GM21737 (cell line): ENCODE data around the gene UGT1A8.
"Not testable (repeated sequence)": the region's sequence is repeated elsewhere in the genome, so short reads cannot be mapped to it uniquely, and the experiment has no call there.

Experiments used
- ATAC-seq: cut with Tn5 transposase; IDR thresholded peaks from one replicate; pipeline ENCODE4 v1.9.1; 2021; ENCODE audit warnings: mild to moderate bottlenecking, moderate library complexity; ENCODE audit not compliant: unreplicated experiment

UGT1A8 gene

GRCh38 chr2:233712611-233713261 lies 95.3 kb downstream of the UGT1A8 start, which contains the start of gene UGT1A5:
UGT1A5 (plus strand) TSS chr2:233712907; CDS start chr2:233712992, 85 bp downstream.
- ATAC-seq, result no peak

- no peak for ATAC-seq
Observed at GRCh38 chr2:233713262-233713615, 95.8 kb downstream of the UGT1A8 start.

- ATAC-seq, result no peak
Observed at GRCh38 chr2:233714121-233714520, 96.7 kb downstream of the UGT1A8 start.

GRCh38 chr2:233718552-233718951 lies 101.1 kb downstream of the UGT1A8 start, which contains the start of gene UGT1A4:
UGT1A4 (plus strand) TSS chr2:233718736; CDS start chr2:233718821, 85 bp downstream.
- ATAC-seq, result no peak

- no peak for ATAC-seq
Observed at GRCh38 chr2:233728723-233729301, 111.4 kb downstream of the UGT1A8 start, which contains the start of gene UGT1A3. UGT1A3 (plus strand) TSS chr2:233729042; CDS start chr2:233729127, 85 bp downstream.

GRCh38 chr2:233736868-233737653 lies 119.6 kb downstream of the UGT1A8 start:
- ATAC-seq, result not testable (repeated sequence)

- no peak for ATAC-seq
Observed at GRCh38 chr2:233740870-233741269, 123.4 kb downstream of the UGT1A8 start.

- no peak for ATAC-seq
Observed at GRCh38 chr2:233743464-233744259, 126.2 kb downstream of the UGT1A8 start.

GRCh38 chr2:233745073-233745755 lies 127.8 kb downstream of the UGT1A8 start:
- ATAC-seq, result no peak

GRCh38 chr2:233745838-233746237 lies 128.4 kb downstream of the UGT1A8 start:
- not testable (repeated sequence) for ATAC-seq

- ATAC-seq, result no peak
Observed at GRCh38 chr2:233746475-233747282, 129.2 kb downstream of the UGT1A8 start.

GRCh38 chr2:233747283-233747544 lies 129.8 kb downstream of the UGT1A8 start:
- ATAC-seq, result no peak

GRCh38 chr2:233750689-233751088 lies 133.3 kb downstream of the UGT1A8 start:
- ATAC-seq, result not testable (repeated sequence)

- not testable (repeated sequence) for ATAC-seq
Observed at GRCh38 chr2:233751212-233752009, 134.0 kb downstream of the UGT1A8 start.

- no peak for ATAC-seq
Observed at GRCh38 chr2:233754872-233755611, 137.6 kb downstream of the UGT1A8 start.

- no peak for ATAC-seq
Observed at GRCh38 chr2:233756429-233757081, 139.1 kb downstream of the UGT1A8 start.

GRCh38 chr2:233758141-233758540 lies 140.7 kb downstream of the UGT1A8 start:
- ATAC-seq, result no peak

- no peak for ATAC-seq
Observed at GRCh38 chr2:233758849-233759248, 141.4 kb downstream of the UGT1A8 start.
